Measurements from ENCODE around the gene UQCC3.
"Not testable (repeated sequence)": the region's sequence is repeated elsewhere in the genome, so short reads cannot be mapped to it uniquely, and the experiment has no call there.

UQCC3 gene

GRCh38 chr11:62648185-62648966 is 23.1 kb upstream of the UQCC3 start:
- no peaks in the 10 kb centered on the region for H3K9me3 ChIP-seq (ENCODE audit: insufficient read depth, low read length, severe bottlenecking)
- ATAC-seq (ENCODE audit: insufficient read depth, low read depth) (no peak), DNase-seq (no peak)
- peaks cover 12% of the 10 kb centered on the region for H4K20me1 ChIP-seq (ENCODE audit: insufficient read depth, low read length)
- peaks cover 78% of the 10 kb centered on the region for H3K79me2 ChIP-seq (ENCODE audit: insufficient read depth, low read length)
- peaks cover 43% of the 10 kb centered on the region for H3K36me3 ChIP-seq (ENCODE audit: insufficient read depth, low read length)
- no peaks in the 10 kb centered on the region for H3K27me3 ChIP-seq (ENCODE audit: insufficient read depth, low read length, poor library complexity)
- H3K4me2 ChIP-seq (ENCODE audit: insufficient read depth, low read length): no peak overlapping the region
- H2AFZ ChIP-seq (ENCODE audit: low read depth, low read length): no peak overlapping the region
- TF ChIP-seq CTCF (IDR thresholded peaks at IDR 0.05; ENCODE audit: borderline replicate concordance, extremely low read depth, low read length, poor library complexity, severe bottlenecking) (no peak), EZH2 (IDR thresholded peaks at IDR 0.05; ENCODE audit: borderline replicate concordance, low read depth, low read length, severe bottlenecking) (no peak)
- H3K27ac ChIP-seq (ENCODE audit: low read length): peak overlapping the region; percentile 2; the same call in 1 of the 2 replicates
- H3K9ac ChIP-seq (ENCODE audit: low read depth, low read length): peak overlapping the region; percentile 43
- H3K4me1 ChIP-seq (ENCODE audit: insufficient read depth, low read length): peaks cover 53% of the 10 kb centered on the region
- H3K4me3 ChIP-seq (ENCODE audit: low read depth in 1 of 2, low read length in 2 of 2): no peak overlapping the region

- Histone ChIP-seq H3K27ac (ENCODE audit: low read length) (no peak overlapping the region), H3K9me3 (ENCODE audit: insufficient read depth, low read length, severe bottlenecking) (no peaks in the 10 kb centered on the region), H3K4me3 (ENCODE audit: low read depth in 1 of 2, low read length in 2 of 2) (no peak overlapping the region), H3K4me2 (ENCODE audit: insufficient read depth, low read length) (no peak overlapping the region), H3K36me3 (ENCODE audit: insufficient read depth, low read length) (peaks cover 38% of the 10 kb centered on the region), H4K20me1 (ENCODE audit: insufficient read depth, low read length) (peaks cover 12% of the 10 kb centered on the region), H2AFZ (ENCODE audit: low read depth, low read length) (no peak overlapping the region), H3K79me2 (ENCODE audit: insufficient read depth, low read length) (peaks cover 72% of the 10 kb centered on the region), H3K9ac (ENCODE audit: low read depth, low read length) (no peak overlapping the region), H3K27me3 (ENCODE audit: insufficient read depth, low read length, poor library complexity) (no peaks in the 10 kb centered on the region), H3K4me1 (ENCODE audit: insufficient read depth, low read length) (peaks cover 54% of the 10 kb centered on the region)
- no peak for TF ChIP-seq CTCF (IDR thresholded peaks at IDR 0.05; ENCODE audit: borderline replicate concordance, extremely low read depth, low read length, poor library complexity, severe bottlenecking)
- no peak for TF ChIP-seq EZH2 (IDR thresholded peaks at IDR 0.05; ENCODE audit: borderline replicate concordance, low read depth, low read length, severe bottlenecking)
- no peak for DNase-seq
- no peak for ATAC-seq (ENCODE audit: insufficient read depth, low read depth)
Observed at GRCh38 chr11:62648967-62649364, 22.5 kb upstream of the UQCC3 start.

GRCh38 chr11:62649486-62649885 is 22.0 kb upstream of the UQCC3 start:
- peaks cover 67% of the 10 kb centered on the region for H3K79me2 ChIP-seq (ENCODE audit: insufficient read depth, low read length)
- ATAC-seq (ENCODE audit: insufficient read depth, low read depth): no peak

GRCh38 chr11:62650283-62650682 is 21.2 kb upstream of the UQCC3 start:
- Histone ChIP-seq H3K36me3 (ENCODE audit: insufficient read depth, low read length) (peaks cover 27% of the 10 kb centered on the region), H3K4me1 (ENCODE audit: insufficient read depth, low read length) (peaks cover 48% of the 10 kb centered on the region), H3K79me2 (ENCODE audit: insufficient read depth, low read length) (peaks cover 59% of the 10 kb centered on the region)
- H2AFZ ChIP-seq (ENCODE audit: low read depth, low read length); H4K20me1 ChIP-seq (ENCODE audit: insufficient read depth, low read length); H3K9me3 ChIP-seq (ENCODE audit: insufficient read depth, low read length, severe bottlenecking); ATAC-seq (ENCODE audit: insufficient read depth, low read depth); H3K9ac ChIP-seq (ENCODE audit: low read depth, low read length); H3K27me3 ChIP-seq (ENCODE audit: insufficient read depth, low read length, poor library complexity); H3K4me2 ChIP-seq (ENCODE audit: insufficient read depth, low read length); H3K4me3 ChIP-seq (ENCODE audit: low read depth in 1 of 2, low read length in 2 of 2); H3K27ac ChIP-seq (ENCODE audit: low read length); DNase-seq: not testable (repeated sequence)

More at GRCh38 chr11:62649486-62649885, 22.0 kb upstream of the UQCC3 start:
- Histone ChIP-seq H3K9ac (ENCODE audit: low read depth, low read length) (no peak overlapping the region), H4K20me1 (ENCODE audit: insufficient read depth, low read length) (peaks cover 7% of the 10 kb centered on the region), H3K36me3 (ENCODE audit: insufficient read depth, low read length) (peaks cover 32% of the 10 kb centered on the region), H3K27ac (ENCODE audit: low read length) (no peak overlapping the region), H3K4me2 (ENCODE audit: insufficient read depth, low read length) (no peak overlapping the region), H3K4me3 (ENCODE audit: low read depth in 1 of 2, low read length in 2 of 2) (no peak overlapping the region), H3K27me3 (ENCODE audit: insufficient read depth, low read length, poor library complexity) (no peaks in the 10 kb centered on the region), H3K4me1 (ENCODE audit: insufficient read depth, low read length) (peaks cover 54% of the 10 kb centered on the region), H3K9me3 (ENCODE audit: insufficient read depth, low read length, severe bottlenecking) (no peaks in the 10 kb centered on the region), H2AFZ (ENCODE audit: low read depth, low read length) (no peak overlapping the region)
- TF ChIP-seq CTCF (IDR thresholded peaks at IDR 0.05; ENCODE audit: borderline replicate concordance, extremely low read depth, low read length, poor library complexity, severe bottlenecking) (no peak), EZH2 (IDR thresholded peaks at IDR 0.05; ENCODE audit: borderline replicate concordance, low read depth, low read length, severe bottlenecking) (no peak)
- no peak for DNase-seq

Data from DND-41 (cell line).